Left ventricle myocardium inferior (tissue), 1 donor: ENCODE data around the gene VAPB. TPM values are rescaled to one million over a fixed set of nuclear protein-coding genes. Genes with fewer than 3 reads are reported as not detected.

ENCODE experiments used
- DNase-seq: peaks from one replicate; pipeline ENCODE4 v3.0.0-alpha.2; 2020
- H3K27ac ChIP-seq: fragments of 200-600 bp; replicated peaks from 2 replicates; pipeline ENCODE4 v1.8.0; 2021
- H3K27me3 ChIP-seq: fragments of 200-600 bp; 2 replicates; pipeline ENCODE4 v1.8.0; 2021; ENCODE audit warnings: low read depth
- H3K36me3 ChIP-seq: fragments of 200-600 bp; 2 replicates; pipeline ENCODE4 v1.8.0; 2021
- H3K4me1 ChIP-seq: fragments of 200-600 bp; 2 replicates; pipeline ENCODE4 v1.8.0; 2021
- H3K4me3 ChIP-seq: fragments of 200-600 bp; 2 replicates; pipeline ENCODE4 v1.8.0; 2021; ENCODE audit warnings: mild to moderate bottlenecking, moderate library complexity
- H3K9me3 ChIP-seq: fragments of 200-600 bp; replicated peaks from 2 replicates; pipeline ENCODE4 v1.8.0; 2021
- intact Hi-C: fragments of 100-400 bp; cut with micrococcal nuclease; formaldehyde crosslinking; loops from one replicate; pipeline ENCODE4 v1.11.0; 2022
- total RNA-seq: library from RNA; stranded (reverse); fragmentation: NEBNext Ultra II Directional; extraction: Animal tissue kit (Norgen Biotek cat#: 25700); gene quantifications from one replicate; pipeline ENCODE4 v1.2.1, GENCODE V29; 2021
- TF ChIP-seq, protein P1 (sequence below): fragments of 200-600 bp; IDR thresholded peaks from 2 replicates; pipeline ENCODE4 v1.8.0; 2021; ENCODE audit warnings: antibody characterized with exemption, mild to moderate bottlenecking, borderline replicate concordance
- donor health status: DM: no; HTN: yes; CAD: no; lungs with severe emphysema.

VAPB gene
- total RNA-seq, 1 donor from 2014 or later: 72.6 TPM

DNA sequence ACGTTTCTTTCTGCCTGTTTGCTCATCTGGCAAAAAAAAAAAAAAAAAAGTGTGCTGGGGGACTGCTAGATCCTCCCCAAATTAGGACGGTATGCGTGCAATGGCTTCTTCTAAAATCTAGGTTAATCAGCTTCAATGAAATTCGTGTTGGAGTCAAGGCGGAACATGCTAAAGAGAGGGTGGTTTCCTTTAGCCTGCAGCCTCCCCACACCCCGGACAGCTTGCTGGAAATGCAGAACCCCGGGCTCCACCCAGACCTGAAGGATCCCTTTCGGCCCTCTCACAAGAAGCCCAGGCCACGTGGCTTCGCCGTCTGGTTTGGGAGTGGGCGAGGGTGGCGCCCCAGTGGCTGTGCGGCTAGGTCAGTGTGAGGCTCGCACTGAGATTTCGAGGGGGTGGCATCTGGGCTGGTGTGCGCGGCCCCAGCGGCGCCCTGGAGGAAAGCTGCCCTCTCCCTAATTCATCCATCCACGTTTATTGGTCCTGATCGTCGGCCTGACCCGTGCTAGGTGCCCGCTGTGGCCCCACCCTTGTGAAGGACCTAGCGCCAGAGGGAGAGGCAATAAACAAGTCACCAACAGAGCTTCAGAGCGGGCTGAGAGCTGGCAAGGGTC, 77.2 kb downstream of the VAPB start:
- no peak for DNase-seq
- Histone ChIP-seq H3K36me3 (no peaks in the 10 kb centered on the region), H3K4me3 (no peak overlapping the region), H3K27me3 (peaks cover 18% of the 10 kb centered on the region), H3K9me3 (no peaks in the 10 kb centered on the region), H3K4me1 (peaks cover 9% of the 10 kb centered on the region), H3K27ac (no peak overlapping the region)
- TF ChIP-seq, protein P1, sequence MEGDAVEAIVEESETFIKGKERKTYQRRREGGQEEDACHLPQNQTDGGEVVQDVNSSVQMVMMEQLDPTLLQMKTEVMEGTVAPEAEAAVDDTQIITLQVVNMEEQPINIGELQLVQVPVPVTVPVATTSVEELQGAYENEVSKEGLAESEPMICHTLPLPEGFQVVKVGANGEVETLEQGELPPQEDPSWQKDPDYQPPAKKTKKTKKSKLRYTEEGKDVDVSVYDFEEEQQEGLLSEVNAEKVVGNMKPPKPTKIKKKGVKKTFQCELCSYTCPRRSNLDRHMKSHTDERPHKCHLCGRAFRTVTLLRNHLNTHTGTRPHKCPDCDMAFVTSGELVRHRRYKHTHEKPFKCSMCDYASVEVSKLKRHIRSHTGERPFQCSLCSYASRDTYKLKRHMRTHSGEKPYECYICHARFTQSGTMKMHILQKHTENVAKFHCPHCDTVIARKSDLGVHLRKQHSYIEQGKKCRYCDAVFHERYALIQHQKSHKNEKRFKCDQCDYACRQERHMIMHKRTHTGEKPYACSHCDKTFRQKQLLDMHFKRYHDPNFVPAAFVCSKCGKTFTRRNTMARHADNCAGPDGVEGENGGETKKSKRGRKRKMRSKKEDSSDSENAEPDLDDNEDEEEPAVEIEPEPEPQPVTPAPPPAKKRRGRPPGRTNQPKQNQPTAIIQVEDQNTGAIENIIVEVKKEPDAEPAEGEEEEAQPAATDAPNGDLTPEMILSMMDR: no peak
- intact Hi-C loops: no loop called here

DNA sequence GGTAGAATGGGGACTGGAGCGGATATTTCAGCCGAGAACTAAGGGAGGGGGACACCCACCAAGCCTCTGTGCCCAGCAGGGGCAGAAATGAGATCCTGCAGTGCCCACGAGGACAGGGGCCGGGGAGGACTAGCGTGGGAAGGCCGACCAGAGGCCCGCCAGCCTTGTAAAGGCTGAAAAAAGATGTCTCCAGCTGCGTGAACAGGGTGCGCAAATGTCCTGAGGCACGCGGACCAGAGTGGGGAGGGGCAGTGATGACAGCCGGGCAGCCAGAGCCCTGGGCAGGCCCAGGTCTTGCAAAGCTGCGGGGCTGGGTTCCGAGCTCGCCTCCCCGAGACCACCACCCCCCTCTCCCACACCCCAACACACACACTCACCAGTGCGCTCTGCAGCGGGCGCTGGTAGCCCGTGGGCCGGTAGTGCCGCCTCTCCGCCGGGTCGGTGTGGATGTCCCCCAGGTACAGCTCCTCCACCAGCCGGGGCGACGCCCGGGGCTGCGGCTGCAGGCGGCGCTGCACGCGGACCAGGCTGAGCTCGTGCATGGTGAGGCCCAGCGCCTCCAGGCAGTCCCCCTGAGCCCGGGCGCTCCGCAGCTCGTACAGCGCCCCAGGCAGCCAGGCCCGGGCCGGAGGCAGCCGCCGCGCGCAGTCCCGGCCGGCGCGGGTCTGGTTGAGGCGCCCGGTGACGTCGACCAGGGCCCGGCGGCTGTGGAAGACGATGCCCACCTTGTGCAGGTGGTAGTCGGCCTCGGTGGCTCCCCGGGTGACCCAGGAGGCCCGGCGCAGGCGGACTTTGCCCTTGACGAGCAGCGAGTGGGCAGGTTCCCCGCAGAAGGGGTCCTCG, 77.9 kb downstream of the VAPB start:
- no peak for DNase-seq
- H3K27ac ChIP-seq: no peak overlapping the region
- TF ChIP-seq, protein P1: no peak
- no peak overlapping the region for H3K4me3 ChIP-seq
- intact Hi-C loops: no loop called here
- H3K9me3 ChIP-seq: no peaks in the 10 kb centered on the region
- H3K36me3 ChIP-seq: no peaks in the 10 kb centered on the region
- peaks cover 9% of the 10 kb centered on the region for H3K4me1 ChIP-seq
- peaks cover 18% of the 10 kb centered on the region for H3K27me3 ChIP-seq

DNA sequence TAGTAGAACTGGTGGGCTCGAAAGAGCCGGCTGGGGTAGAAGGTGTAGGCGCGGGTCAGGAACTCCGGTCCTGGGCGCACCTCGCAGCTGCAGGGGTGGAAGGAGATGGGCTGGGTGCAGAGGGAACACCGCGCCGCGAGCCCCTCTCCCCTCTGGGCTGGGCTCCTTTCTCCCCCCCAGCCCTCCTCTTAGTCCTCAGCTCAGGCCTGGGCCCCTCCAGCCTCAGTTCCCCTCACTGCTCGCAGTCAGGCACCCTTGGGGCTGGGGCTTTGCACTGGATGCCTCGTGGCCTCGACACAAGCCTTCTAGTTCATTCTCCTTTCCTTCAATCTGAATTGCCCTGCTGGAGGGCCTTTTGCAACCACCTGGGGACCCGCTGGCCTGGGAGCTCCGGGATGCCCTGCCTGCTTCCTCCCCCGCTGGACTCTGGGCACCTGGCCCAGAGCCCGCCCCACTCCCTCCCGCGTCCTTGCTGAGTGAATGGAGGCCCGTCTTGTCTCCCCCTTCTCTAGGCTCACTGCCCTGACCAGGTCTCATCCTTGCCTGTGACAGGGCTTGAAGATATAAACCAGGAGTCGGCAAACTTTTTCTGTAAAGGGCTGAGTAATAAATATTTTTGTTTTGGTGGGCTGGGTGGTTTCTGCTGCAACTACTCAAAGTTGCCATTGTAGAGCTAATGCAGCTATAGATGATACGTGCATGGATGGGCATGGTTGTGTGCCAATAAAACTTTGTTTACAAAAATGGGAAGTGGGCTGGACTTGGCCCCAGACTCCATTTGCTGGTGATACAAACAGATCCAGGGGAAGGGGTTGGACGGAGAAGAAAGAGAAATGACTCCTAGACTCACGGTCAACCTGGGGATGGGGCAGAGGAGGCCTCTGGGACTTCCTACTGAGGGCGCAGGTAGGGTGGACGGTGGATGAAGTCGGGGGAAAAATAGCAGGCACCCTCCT, 78.8 kb downstream of the VAPB start:
- intact Hi-C loops: no loop called here
- no peak for DNase-seq
- Histone ChIP-seq H3K9me3 (no peaks in the 10 kb centered on the region), H3K27me3 (peaks cover 18% of the 10 kb centered on the region), H3K36me3 (no peaks in the 10 kb centered on the region), H3K4me1 (peaks cover 14% of the 10 kb centered on the region), H3K27ac (no peak overlapping the region), H3K4me3 (no peak overlapping the region)
- TF ChIP-seq, protein P1: no peak

DNA sequence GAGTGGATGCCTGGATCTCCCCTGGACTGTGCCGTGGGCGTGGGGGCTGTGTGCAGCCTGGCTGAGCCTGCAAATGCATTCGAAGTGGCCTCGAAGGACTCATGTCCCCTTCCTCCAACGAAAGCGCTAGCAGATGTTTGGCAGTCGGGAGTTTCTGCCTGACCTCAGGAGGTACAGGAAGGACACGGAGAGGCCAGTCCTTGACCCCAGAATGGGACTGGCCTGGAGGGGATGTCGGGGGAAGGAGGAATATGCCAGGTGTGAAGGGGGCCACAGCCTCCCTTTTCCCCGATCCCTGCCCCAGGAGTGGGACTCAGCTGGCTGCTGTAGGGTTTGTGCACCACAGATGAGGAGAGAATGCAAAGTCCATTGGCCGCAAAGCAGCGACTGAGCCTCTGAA, 80.6 kb downstream of the VAPB start:
- intact Hi-C loops: no loop called here
- no peak for DNase-seq
- Histone ChIP-seq H3K27ac (no peak overlapping the region), H3K9me3 (no peaks in the 10 kb centered on the region), H3K4me1 (peaks cover 14% of the 10 kb centered on the region), H3K36me3 (no peaks in the 10 kb centered on the region), H3K4me3 (no peak overlapping the region), H3K27me3 (peaks cover 18% of the 10 kb centered on the region)
- TF ChIP-seq, protein P1: no peak
